ENCODE results near the gene TSEN2.

- no peak for TF ChIP-seq POLR2A (IDR thresholded peaks at IDR 0.05; ENCODE audit: low read length)
- TF ChIP-seq RAD21 (conservative IDR thresholded peaks at IDR 0.05 in 1 of 2, IDR thresholded peaks at IDR 0.05 in 1 of 2), result no peak
- TF ChIP-seq, protein P1, sequence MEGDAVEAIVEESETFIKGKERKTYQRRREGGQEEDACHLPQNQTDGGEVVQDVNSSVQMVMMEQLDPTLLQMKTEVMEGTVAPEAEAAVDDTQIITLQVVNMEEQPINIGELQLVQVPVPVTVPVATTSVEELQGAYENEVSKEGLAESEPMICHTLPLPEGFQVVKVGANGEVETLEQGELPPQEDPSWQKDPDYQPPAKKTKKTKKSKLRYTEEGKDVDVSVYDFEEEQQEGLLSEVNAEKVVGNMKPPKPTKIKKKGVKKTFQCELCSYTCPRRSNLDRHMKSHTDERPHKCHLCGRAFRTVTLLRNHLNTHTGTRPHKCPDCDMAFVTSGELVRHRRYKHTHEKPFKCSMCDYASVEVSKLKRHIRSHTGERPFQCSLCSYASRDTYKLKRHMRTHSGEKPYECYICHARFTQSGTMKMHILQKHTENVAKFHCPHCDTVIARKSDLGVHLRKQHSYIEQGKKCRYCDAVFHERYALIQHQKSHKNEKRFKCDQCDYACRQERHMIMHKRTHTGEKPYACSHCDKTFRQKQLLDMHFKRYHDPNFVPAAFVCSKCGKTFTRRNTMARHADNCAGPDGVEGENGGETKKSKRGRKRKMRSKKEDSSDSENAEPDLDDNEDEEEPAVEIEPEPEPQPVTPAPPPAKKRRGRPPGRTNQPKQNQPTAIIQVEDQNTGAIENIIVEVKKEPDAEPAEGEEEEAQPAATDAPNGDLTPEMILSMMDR (IDR thresholded peaks at IDR 0.05), result no peak
- no peak for TF ChIP-seq ELK1 (IDR thresholded peaks at IDR 0.05; ENCODE audit: low read depth, low read length)
- TF ChIP-seq CEBPB (IDR thresholded peaks at IDR 0.05), result no peak
- TF ChIP-seq CHD4 (IDR thresholded peaks at IDR 0.05; ENCODE audit: borderline replicate concordance), result no peak
- no peak for TF ChIP-seq CBX8 (IDR thresholded peaks at IDR 0.05)
- TF ChIP-seq, protein P2, sequence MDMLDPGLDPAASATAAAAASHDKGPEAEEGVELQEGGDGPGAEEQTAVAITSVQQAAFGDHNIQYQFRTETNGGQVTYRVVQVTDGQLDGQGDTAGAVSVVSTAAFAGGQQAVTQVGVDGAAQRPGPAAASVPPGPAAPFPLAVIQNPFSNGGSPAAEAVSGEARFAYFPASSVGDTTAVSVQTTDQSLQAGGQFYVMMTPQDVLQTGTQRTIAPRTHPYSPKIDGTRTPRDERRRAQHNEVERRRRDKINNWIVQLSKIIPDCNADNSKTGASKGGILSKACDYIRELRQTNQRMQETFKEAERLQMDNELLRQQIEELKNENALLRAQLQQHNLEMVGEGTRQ (IDR thresholded peaks at IDR 0.05), result no peak
These were observed 61.2 kb downstream of the TSEN2 start, which contains the start of gene MKRN2OS for GRCh38 chr3:12545473-12545791.
